DOHH2 (cell line): ENCODE results near the gene BIRC3.

ENCODE experiments used
- H3F3A ChIP-seq: fragments of 200-600 bp; sonication (generic), shearing (Covaris generic); 2 replicates; pipeline ENCODE4 v1.6.0; 2016; ENCODE audit warnings: antibody characterized with exemption, mild to moderate bottlenecking; ENCODE audit not compliant: control insufficient read depth, insufficient read depth
- H3K27ac ChIP-seq: fragments of 200-600 bp; sonication (generic); 2 replicates; pipeline ENCODE4 v1.5.1; 2014; ENCODE audit warnings: low read depth, mild to moderate bottlenecking, low read length, moderate library complexity
- H3K27me3 ChIP-seq: fragments of 200-600 bp; sonication (generic); 2 replicates; pipeline ENCODE4 v1.6.1; 2014; ENCODE audit warnings: mild to moderate bottlenecking, low read length, mixed read lengths; ENCODE audit not compliant: control insufficient read depth
- H3K36me3 ChIP-seq: fragments of 200-600 bp; sonication (generic); 2 replicates; pipeline ENCODE4 v1.6.1; 2014; ENCODE audit warnings: mild to moderate bottlenecking, low read length, moderate library complexity, mixed read lengths; ENCODE audit not compliant: control insufficient read depth
- H3K4me1 ChIP-seq: fragments of 200-600 bp; sonication (generic); 2 replicates; pipeline ENCODE4 v1.6.1; 2014; ENCODE audit warnings: mild to moderate bottlenecking, low read length, mixed read lengths; ENCODE audit not compliant: control insufficient read depth
- H3K4me2 ChIP-seq: fragments of 200-600 bp; sonication (generic); 2 replicates; pipeline ENCODE4 v1.6.0; 2014; ENCODE audit warnings: mild to moderate bottlenecking, low read length, moderate library complexity
- H3K4me3 ChIP-seq: fragments of 200-600 bp; sonication (generic); 2 replicates; pipeline ENCODE4 v1.5.1; 2014; ENCODE audit warnings: mild to moderate bottlenecking, low read length, mixed read lengths
- H3K79me2 ChIP-seq: fragments of 200-600 bp; sonication (generic); 2 replicates; pipeline ENCODE4 v1.6.1; 2014; ENCODE audit warnings: mild to moderate bottlenecking, low read length, mixed read lengths; ENCODE audit not compliant: control insufficient read depth
- H3K9me2 ChIP-seq: fragments of 200-600 bp; sonication (generic); replicated peaks from 2 replicates; pipeline ENCODE4 v1.6.1; 2014; ENCODE audit warnings: mild to moderate bottlenecking, low read length, mixed read lengths; ENCODE audit not compliant: control insufficient read depth
- H3K9me3 ChIP-seq: fragments of 200-600 bp; sonication (generic); 2 replicates; pipeline ENCODE4 v1.6.1; 2014; ENCODE audit warnings: antibody characterized with exemption, low read length, mixed read lengths; ENCODE audit not compliant: control insufficient read depth, insufficient read depth
- H4K20me1 ChIP-seq: fragments of 200-600 bp; sonication (generic); 2 replicates; pipeline ENCODE4 v1.6.0; 2014; ENCODE audit warnings: low read depth, mild to moderate bottlenecking, antibody characterized with exemption, low read length, moderate library complexity; ENCODE audit not compliant: control insufficient read depth, insufficient read depth
- CTCF ChIP-seq: fragments of 200-600 bp; sonication (generic); IDR thresholded peaks from one replicate; pipeline ENCODE4 v1.5.1; 2014; ENCODE audit warnings: antibody characterized with exemption, mild to moderate bottlenecking, low read depth, low read length; ENCODE audit not compliant: poor library complexity, severe bottlenecking
- EZH2phosphoT487 ChIP-seq: fragments of 200-600 bp; sonication (generic); IDR thresholded peaks from 2 replicates; pipeline ENCODE4 v1.6.1; 2017; ENCODE audit warnings: borderline replicate concordance, mild to moderate bottlenecking, antibody characterized with exemption, low read length, moderate library complexity, mixed read lengths

BIRC3 gene

GRCh38 chr11:102317099-102317767 lies at the start of gene BIRC3:
TSS of gene BIRC3 (plus strand) at chr11:102317484. CDS start at chr11:102324510, 7,026 bp downstream.
- Histone ChIP-seq H3K4me1 (peaks cover 91% of the 10 kb centered on the region), H4K20me1 (no peaks in the 10 kb centered on the region), H3K27ac (peak within 1 kb of the TSS; percentile 54), H3K4me2 (peak within 1 kb of the TSS; percentile 83), H3K4me3 (peak within 1 kb of the TSS; percentile 75), H3K79me2 (peaks cover 35% of the 10 kb centered on the region), H3K9me3 (no peaks in the 10 kb centered on the region), H3K27me3 (no peaks in the 10 kb centered on the region), H3K36me3 (peaks cover 4% of the 10 kb centered on the region; the same call in 1 of the 2 replicates), H3K9me2 (no peaks in the 10 kb centered on the region), H3F3A (peaks cover 14% of the 10 kb centered on the region)
- TF ChIP-seq CTCF (peak; percentile 35), EZH2phosphoT487 (no peak)

- Histone ChIP-seq H3K4me1 (peaks cover 13% of the 10 kb centered on the region), H3K27ac (no peak overlapping the region), H3K9me2 (no peaks in the 10 kb centered on the region), H3F3A (no peaks in the 10 kb centered on the region), H3K36me3 (no peaks in the 10 kb centered on the region), H3K27me3 (peaks cover 26% of the 10 kb centered on the region), H3K9me3 (no peaks in the 10 kb centered on the region), H4K20me1 (no peaks in the 10 kb centered on the region), H3K79me2 (no peaks in the 10 kb centered on the region), H3K4me2 (no peak overlapping the region), H3K4me3 (no peak overlapping the region)
- TF ChIP-seq EZH2phosphoT487 (no peak), CTCF (no peak)
Observed at GRCh38 chr11:102267609-102268008, 49.7 kb upstream of the BIRC3 start.

GRCh38 chr11:102268083-102268984 lies 49.0 kb upstream of the BIRC3 start:
- peak overlapping the region; percentile 56 for H3K4me2 ChIP-seq
- H3K79me2 ChIP-seq = no peaks in the 10 kb centered on the region
- no peaks in the 10 kb centered on the region for H3K9me3 ChIP-seq
- H3K4me3 ChIP-seq = peak overlapping the region; percentile 45
- peak; percentile 49 for TF ChIP-seq CTCF
- no peak for TF ChIP-seq EZH2phosphoT487
- no peaks in the 10 kb centered on the region for H3K36me3 ChIP-seq
- H4K20me1 ChIP-seq = no peaks in the 10 kb centered on the region
- H3F3A ChIP-seq = no peaks in the 10 kb centered on the region
- peaks cover 25% of the 10 kb centered on the region for H3K27me3 ChIP-seq
- H3K4me1 ChIP-seq = peaks cover 13% of the 10 kb centered on the region
- no peaks in the 10 kb centered on the region for H3K9me2 ChIP-seq
- H3K27ac ChIP-seq = no peak overlapping the region
